HG02610 (cell line): ENCODE measurements around the gene JTB.
"Not testable (repeated sequence)": the region's sequence is repeated elsewhere in the genome, so short reads cannot be mapped to it uniquely, and the experiment has no call there.

Experiments
- ATAC-seq: cut with Tn5 transposase; IDR thresholded peaks from one replicate; pipeline ENCODE4 v1.9.1; 2021; ENCODE audit warnings: mild to moderate bottlenecking, moderate library complexity; ENCODE audit not compliant: unreplicated experiment

JTB gene

GRCh38 chr1:153979091-153979490 lies 1.6 kb upstream of the JTB start:
- not testable (repeated sequence) for ATAC-seq

- ATAC-seq, result no peak
These were observed 918 bp upstream of the JTB start for GRCh38 chr1:153978274-153978909.

GRCh38 chr1:153976819-153977249 lies 640 bp downstream of the JTB start:
- no peak for ATAC-seq

GRCh38 chr1:153973525-153973924 lies 3.9 kb downstream of the JTB start:
- no peak for ATAC-seq

GRCh38 chr1:153973071-153973470 lies 4.4 kb downstream of the JTB start:
- no peak for ATAC-seq

- no peak for ATAC-seq
These were observed 7.1 kb downstream of the JTB start for GRCh38 chr1:153970346-153970745.

GRCh38 chr1:153968972-153969371 lies 8.5 kb downstream of the JTB start:
- ATAC-seq, result no peak

GRCh38 chr1:153968408-153968807 lies 9.1 kb downstream of the JTB start:
- ATAC-seq, result no peak

- no peak for ATAC-seq
These were observed 9.5 kb downstream of the JTB start for GRCh38 chr1:153968000-153968363.

GRCh38 chr1:153967107-153967999 lies 10.1 kb downstream of the JTB start, which contains the start of gene CREB3L4:
Gene CREB3L4, plus strand, starts transcription at chr1:153967902. Its CDS starts 624 bp downstream, at chr1:153968526.
- ATAC-seq, result peak; percentile 70

GRCh38 chr1:153963850-153964331 lies 13.6 kb downstream of the JTB start:
- ATAC-seq, result peak; percentile 1

GRCh38 chr1:153963030-153963849 lies 14.2 kb downstream of the JTB start, which contains the start of gene SLC39A1:
Gene SLC39A1, minus strand, starts transcription at chr1:153963537. Its CDS starts 822 bp downstream, at chr1:153962715.
- ATAC-seq, result peak; percentile 47

- ATAC-seq, result no peak
These were observed 15.1 kb downstream of the JTB start for GRCh38 chr1:153962088-153963029.

GRCh38 chr1:153961421-153961820 lies 16.1 kb downstream of the JTB start:
- ATAC-seq, result no peak

- no peak for ATAC-seq
These were observed 17.3 kb downstream of the JTB start for GRCh38 chr1:153960206-153960605.

GRCh38 chr1:153959454-153959853 lies 18.0 kb downstream of the JTB start:
- ATAC-seq, result no peak

- no peak for ATAC-seq
These were observed 18.6 kb downstream of the JTB start for GRCh38 chr1:153958961-153959260.

- peak; percentile 64 for ATAC-seq
These were observed 19.1 kb downstream of the JTB start, which contains the start of gene CRTC2 for GRCh38 chr1:153958111-153958960. Gene CRTC2, minus strand, starts transcription at chr1:153958612. Its CDS starts 115 bp downstream, at chr1:153958497.

- no peak for ATAC-seq
These were observed 19.7 kb downstream of the JTB start for GRCh38 chr1:153957744-153958110.
